Measurements from ENCODE around the gene C10orf143.
"Not testable (repeated sequence)": the region's sequence is repeated elsewhere in the genome, so short reads cannot be mapped to it uniquely, and the experiment has no call there.

The C10orf143 gene

GRCh38 chr10:130037169-130037661 lies 73.4 kb downstream of the C10orf143 start:
- DNase-seq (ENCODE audit: extremely low read depth in 1 of 2, low read depth in 1 of 2), result no peak

- no peak for DNase-seq (ENCODE audit: extremely low read depth in 1 of 2, low read depth in 1 of 2)
Measured at GRCh38 chr10:130036296-130037065, 74.1 kb downstream of the C10orf143 start.

- no peak for DNase-seq (ENCODE audit: extremely low read depth in 1 of 2, low read depth in 1 of 2)
Measured at GRCh38 chr10:130029209-130029608, 81.4 kb downstream of the C10orf143 start.

GRCh38 chr10:130028465-130028819 lies 82.2 kb downstream of the C10orf143 start:
- DNase-seq (ENCODE audit: extremely low read depth in 1 of 2, low read depth in 1 of 2), result no peak

- DNase-seq (ENCODE audit: extremely low read depth in 1 of 2, low read depth in 1 of 2), result no peak
Measured at GRCh38 chr10:130027716-130028464, 82.7 kb downstream of the C10orf143 start.

GRCh38 chr10:130026670-130027456 lies 83.8 kb downstream of the C10orf143 start:
- DNase-seq (ENCODE audit: extremely low read depth in 1 of 2, low read depth in 1 of 2), result no peak

- DNase-seq (ENCODE audit: extremely low read depth in 1 of 2, low read depth in 1 of 2), result no peak
Measured at GRCh38 chr10:130025811-130026485, 84.7 kb downstream of the C10orf143 start.

- DNase-seq (ENCODE audit: extremely low read depth in 1 of 2, low read depth in 1 of 2), result no peak
Measured at GRCh38 chr10:130025326-130025725, 85.3 kb downstream of the C10orf143 start.

- no peak for DNase-seq (ENCODE audit: extremely low read depth in 1 of 2, low read depth in 1 of 2)
Measured at GRCh38 chr10:130024779-130025325, 85.8 kb downstream of the C10orf143 start.

GRCh38 chr10:130024326-130024725 lies 86.3 kb downstream of the C10orf143 start:
- DNase-seq (ENCODE audit: extremely low read depth in 1 of 2, low read depth in 1 of 2), result not testable (repeated sequence)

- DNase-seq (ENCODE audit: extremely low read depth in 1 of 2, low read depth in 1 of 2), result no peak
Measured at GRCh38 chr10:130023454-130024230, 87.0 kb downstream of the C10orf143 start.

GRCh38 chr10:130022511-130023299 lies 87.9 kb downstream of the C10orf143 start:
- DNase-seq (ENCODE audit: extremely low read depth in 1 of 2, low read depth in 1 of 2), result no peak

- DNase-seq (ENCODE audit: extremely low read depth in 1 of 2, low read depth in 1 of 2), result no peak
Measured at GRCh38 chr10:130022086-130022485, 88.5 kb downstream of the C10orf143 start.

- DNase-seq (ENCODE audit: extremely low read depth in 1 of 2, low read depth in 1 of 2), result no peak
Measured at GRCh38 chr10:130021383-130021950, 89.2 kb downstream of the C10orf143 start.

GRCh38 chr10:130020651-130021382 lies 89.8 kb downstream of the C10orf143 start:
- no peak for DNase-seq (ENCODE audit: extremely low read depth in 1 of 2, low read depth in 1 of 2)

- no peak for DNase-seq (ENCODE audit: extremely low read depth in 1 of 2, low read depth in 1 of 2)
Measured at GRCh38 chr10:130018730-130019185, 91.9 kb downstream of the C10orf143 start.

- DNase-seq (ENCODE audit: extremely low read depth in 1 of 2, low read depth in 1 of 2), result no peak
Measured at GRCh38 chr10:130018265-130018664, 92.4 kb downstream of the C10orf143 start.

GRCh38 chr10:130017631-130018022 lies 93.0 kb downstream of the C10orf143 start:
- DNase-seq (ENCODE audit: extremely low read depth in 1 of 2, low read depth in 1 of 2), result no peak

All from activated CD8-positive, alpha-beta memory T cell treated with anti-CD3 and anti-CD28 coated beads for 1 hour (primary cell).